Gastroesophageal sphincter (tissue), 3 donors: ENCODE results near the gene CACNG4.

ENCODE experiments used
- POLR2A ChIP-seq, 2 donors: fragments of 450-650 bp; IDR thresholded peaks; one replicate each; pipeline ENCODE4 v1.6.1; 2017; ENCODE audit warnings: antibody characterized with exemption in 2 of 2, mild to moderate bottlenecking in 2 of 2, moderate library complexity in 1 of 2
- POLR2AphosphoS5 ChIP-seq: sonication (generic); formaldehyde crosslinking; IDR thresholded peaks from one replicate; pipeline ENCODE4 v1.6.1; 2017; ENCODE audit warnings: antibody characterized with exemption
- TF ChIP-seq, protein P1 (sequence below), 4 experiments: fragments of 200-600 bp in 2 of 4; fragments of 450-650 bp in 2 of 4; sonication (generic) in 1 of 4; IDR thresholded peaks; one replicate each; pipeline ENCODE4 v1.5.1; 2017 to 2019; ENCODE audit warnings: antibody characterized with exemption in 4 of 4, mild to moderate bottlenecking in 2 of 4, moderate library complexity in 2 of 4

DNA sequence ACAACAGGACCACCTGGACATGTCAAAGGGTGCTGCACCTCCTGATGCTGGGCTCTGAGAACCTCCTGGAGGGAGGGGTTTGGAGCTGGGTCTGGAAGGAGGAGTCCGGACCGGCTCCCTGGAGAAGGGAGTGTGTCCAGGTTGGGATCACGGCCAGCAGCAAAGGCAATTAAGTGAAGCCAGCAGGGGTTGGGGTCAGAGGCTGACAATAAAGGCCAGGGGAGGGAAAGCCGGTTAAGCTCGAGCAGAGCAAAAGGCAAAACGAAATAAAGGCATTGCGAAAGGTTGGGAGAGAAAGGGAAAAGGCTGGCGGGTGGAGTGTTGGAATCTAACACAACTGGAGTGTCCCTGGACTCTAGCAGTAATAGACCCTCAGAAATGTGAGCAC is 992 bp upstream of the CACNG4 start:
- TF ChIP-seq POLR2A (IDR thresholded peaks at IDR 0.05) (no peak), POLR2AphosphoS5 (no peak)
- TF ChIP-seq, protein P1, sequence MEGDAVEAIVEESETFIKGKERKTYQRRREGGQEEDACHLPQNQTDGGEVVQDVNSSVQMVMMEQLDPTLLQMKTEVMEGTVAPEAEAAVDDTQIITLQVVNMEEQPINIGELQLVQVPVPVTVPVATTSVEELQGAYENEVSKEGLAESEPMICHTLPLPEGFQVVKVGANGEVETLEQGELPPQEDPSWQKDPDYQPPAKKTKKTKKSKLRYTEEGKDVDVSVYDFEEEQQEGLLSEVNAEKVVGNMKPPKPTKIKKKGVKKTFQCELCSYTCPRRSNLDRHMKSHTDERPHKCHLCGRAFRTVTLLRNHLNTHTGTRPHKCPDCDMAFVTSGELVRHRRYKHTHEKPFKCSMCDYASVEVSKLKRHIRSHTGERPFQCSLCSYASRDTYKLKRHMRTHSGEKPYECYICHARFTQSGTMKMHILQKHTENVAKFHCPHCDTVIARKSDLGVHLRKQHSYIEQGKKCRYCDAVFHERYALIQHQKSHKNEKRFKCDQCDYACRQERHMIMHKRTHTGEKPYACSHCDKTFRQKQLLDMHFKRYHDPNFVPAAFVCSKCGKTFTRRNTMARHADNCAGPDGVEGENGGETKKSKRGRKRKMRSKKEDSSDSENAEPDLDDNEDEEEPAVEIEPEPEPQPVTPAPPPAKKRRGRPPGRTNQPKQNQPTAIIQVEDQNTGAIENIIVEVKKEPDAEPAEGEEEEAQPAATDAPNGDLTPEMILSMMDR (IDR thresholded peaks at IDR 0.05) = no peak
